GM12864 (cell line): ENCODE results near the gene XRRA1.

ENCODE experiments used
- DNase-seq: peaks from one replicate; pipeline ENCODE4 v3.0.0-alpha.2; 2011; ENCODE audit warnings: low read depth
- H3K4me3 ChIP-seq: 2 replicates; pipeline ENCODE4 v1.5.1; 2011; ENCODE audit warnings: mild to moderate bottlenecking, low read depth, low read length, control low read depth
- TF ChIP-seq, protein P1 (sequence below): IDR thresholded peaks from 2 replicates; pipeline ENCODE4 v1.5.1; 2011; ENCODE audit warnings: low read depth, mild to moderate bottlenecking, moderate library complexity, low read length, control low read depth, inconsistent platforms; ENCODE audit errors: missing control alignments

Gene XRRA1

DNA sequence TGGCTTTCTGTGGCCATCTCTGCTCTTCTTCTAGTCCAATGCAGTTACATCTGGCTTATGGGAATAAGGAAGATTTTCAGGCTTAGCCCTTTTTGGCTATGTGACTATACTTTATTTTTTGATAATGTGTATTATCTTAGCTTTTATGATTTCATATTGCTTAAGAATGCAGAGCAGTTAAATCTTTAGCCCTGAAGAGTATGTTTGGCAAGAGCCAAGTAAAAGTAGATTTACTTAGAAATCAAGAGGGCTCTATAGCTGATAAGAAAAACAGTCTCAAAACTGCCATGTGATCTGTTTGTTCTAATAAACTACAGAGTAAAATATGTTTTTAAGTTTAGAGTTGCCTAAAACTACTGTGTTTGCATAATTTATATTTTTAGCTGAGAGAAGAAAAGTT lies 139.1 kb downstream of the XRRA1 start:
- DNase-seq: no peak
- TF ChIP-seq, protein P1, sequence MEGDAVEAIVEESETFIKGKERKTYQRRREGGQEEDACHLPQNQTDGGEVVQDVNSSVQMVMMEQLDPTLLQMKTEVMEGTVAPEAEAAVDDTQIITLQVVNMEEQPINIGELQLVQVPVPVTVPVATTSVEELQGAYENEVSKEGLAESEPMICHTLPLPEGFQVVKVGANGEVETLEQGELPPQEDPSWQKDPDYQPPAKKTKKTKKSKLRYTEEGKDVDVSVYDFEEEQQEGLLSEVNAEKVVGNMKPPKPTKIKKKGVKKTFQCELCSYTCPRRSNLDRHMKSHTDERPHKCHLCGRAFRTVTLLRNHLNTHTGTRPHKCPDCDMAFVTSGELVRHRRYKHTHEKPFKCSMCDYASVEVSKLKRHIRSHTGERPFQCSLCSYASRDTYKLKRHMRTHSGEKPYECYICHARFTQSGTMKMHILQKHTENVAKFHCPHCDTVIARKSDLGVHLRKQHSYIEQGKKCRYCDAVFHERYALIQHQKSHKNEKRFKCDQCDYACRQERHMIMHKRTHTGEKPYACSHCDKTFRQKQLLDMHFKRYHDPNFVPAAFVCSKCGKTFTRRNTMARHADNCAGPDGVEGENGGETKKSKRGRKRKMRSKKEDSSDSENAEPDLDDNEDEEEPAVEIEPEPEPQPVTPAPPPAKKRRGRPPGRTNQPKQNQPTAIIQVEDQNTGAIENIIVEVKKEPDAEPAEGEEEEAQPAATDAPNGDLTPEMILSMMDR: no peak
- no peak overlapping the region for H3K4me3 ChIP-seq

DNA sequence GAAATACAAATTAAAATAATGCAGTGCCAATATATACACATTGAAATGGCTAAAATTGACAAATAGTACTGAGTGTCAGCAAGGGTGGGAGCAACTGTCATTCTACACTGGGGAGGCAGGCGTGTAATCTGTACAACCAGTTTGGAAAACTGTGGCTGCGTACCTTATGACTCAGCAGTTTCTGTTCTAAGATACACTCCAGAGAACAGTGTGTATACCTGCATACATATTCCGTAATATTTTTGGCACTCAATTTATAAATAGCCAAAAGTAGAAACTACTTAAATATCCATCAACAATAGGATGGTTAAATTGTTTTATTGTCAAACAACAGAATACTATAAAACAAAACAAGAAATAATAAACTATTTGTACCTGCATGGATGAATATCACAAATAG lies 142.6 kb downstream of the XRRA1 start:
- no peak for DNase-seq
- H3K4me3 ChIP-seq: no peak overlapping the region
- TF ChIP-seq, protein P1: no peak

- H3K4me3 ChIP-seq: no peak overlapping the region
Measured at GRCh38 chr11:74791333-74792100, 157.4 kb downstream of the XRRA1 start.

More at GRCh38 chr11:74791333-74792100, 157.4 kb downstream of the XRRA1 start:
- TF ChIP-seq, protein P1: no peak
- DNase-seq: no peak
